ENCODE data around the gene ICAM1. TPM values are rescaled to one million over a fixed set of nuclear protein-coding genes. Genes with fewer than 3 reads are reported as not detected.
A peak's percentile ranks its signal among the peaks of the same experiment; 100 is the strongest.

ICAM1 gene
- total RNA-seq, 1 donor from 2014 or later = not detected

- TF ChIP-seq CTCF (IDR thresholded peaks at IDR 0.05; ENCODE audit: partially characterized antibody, unreplicated experiment) = no peak
- H3K27ac Mint-ChIP-seq (ENCODE audit: unreplicated experiment) = no peak overlapping the region
- H3K9me3 Mint-ChIP-seq (ENCODE audit: unreplicated experiment) = peaks cover 7% of the 10 kb centered on the region
- peaks cover 5% of the 10 kb centered on the region for H3K4me1 Mint-ChIP-seq (ENCODE audit: low read depth, unreplicated experiment)
- no peak for DNase-seq
- no peaks in the 10 kb centered on the region for H3K36me3 Mint-ChIP-seq (ENCODE audit: unreplicated experiment)
- H3K27me3 Mint-ChIP-seq (ENCODE audit: unreplicated experiment) = peaks cover 9% of the 10 kb centered on the region
- H3K4me3 Mint-ChIP-seq (ENCODE audit: unreplicated experiment) = no peak overlapping the region
These were observed 48.1 kb downstream of the ICAM1 start for GRCh38 chr19:10318807-10319682.

DNA sequence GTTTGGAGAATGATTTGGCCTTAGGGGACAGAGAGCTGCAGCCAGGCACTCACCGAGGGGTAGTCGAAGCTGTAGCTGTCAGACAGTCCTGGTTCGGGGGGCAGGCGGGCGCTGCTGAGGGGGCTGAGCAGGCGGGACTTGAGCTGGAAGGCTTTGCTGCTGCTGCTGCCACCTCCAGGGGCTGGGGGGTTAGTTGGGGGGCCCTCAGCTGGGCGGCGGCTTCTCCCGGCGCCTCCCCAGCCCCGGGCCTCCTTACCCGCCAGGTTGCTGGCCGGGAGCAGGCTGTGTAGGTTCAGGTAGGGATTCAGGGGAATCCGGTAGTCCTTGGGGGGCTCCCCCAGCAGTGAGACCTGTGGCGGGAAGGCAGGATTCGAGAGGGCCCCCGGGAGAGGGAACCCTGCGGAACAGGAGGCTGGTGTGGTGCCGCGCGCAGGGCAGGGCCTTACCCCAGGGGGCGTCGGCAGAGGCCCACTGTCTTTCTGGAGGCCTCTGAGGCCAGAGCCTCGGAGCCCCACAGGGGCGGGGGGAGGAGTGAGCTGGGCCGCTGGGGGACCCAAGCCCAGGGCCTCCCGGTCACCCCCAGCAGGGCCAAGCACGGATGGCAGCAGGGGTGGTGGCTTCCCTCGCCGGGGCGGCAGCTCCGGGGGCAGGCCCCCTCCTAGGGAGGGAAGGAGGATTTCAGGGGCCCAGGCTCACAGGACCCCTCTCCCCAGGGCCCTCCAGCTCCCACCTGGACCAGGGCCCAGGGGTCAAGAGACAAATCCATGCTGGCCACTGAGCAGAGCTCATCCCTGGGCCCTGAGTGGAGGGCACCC is 49.9 kb downstream of the ICAM1 start:
- no peak for DNase-seq
- Mint-ChIP-seq H3K36me3 (ENCODE audit: unreplicated experiment) (no peaks in the 10 kb centered on the region), H3K27me3 (ENCODE audit: unreplicated experiment) (peaks cover 11% of the 10 kb centered on the region), H3K4me3 (ENCODE audit: unreplicated experiment) (no peak overlapping the region), H3K4me1 (ENCODE audit: low read depth, unreplicated experiment) (peaks cover 5% of the 10 kb centered on the region), H3K9me3 (ENCODE audit: unreplicated experiment) (peaks cover 4% of the 10 kb centered on the region), H3K27ac (ENCODE audit: unreplicated experiment) (no peak overlapping the region)
- TF ChIP-seq CTCF (IDR thresholded peaks at IDR 0.05; ENCODE audit: partially characterized antibody, unreplicated experiment) = no peak

DNA sequence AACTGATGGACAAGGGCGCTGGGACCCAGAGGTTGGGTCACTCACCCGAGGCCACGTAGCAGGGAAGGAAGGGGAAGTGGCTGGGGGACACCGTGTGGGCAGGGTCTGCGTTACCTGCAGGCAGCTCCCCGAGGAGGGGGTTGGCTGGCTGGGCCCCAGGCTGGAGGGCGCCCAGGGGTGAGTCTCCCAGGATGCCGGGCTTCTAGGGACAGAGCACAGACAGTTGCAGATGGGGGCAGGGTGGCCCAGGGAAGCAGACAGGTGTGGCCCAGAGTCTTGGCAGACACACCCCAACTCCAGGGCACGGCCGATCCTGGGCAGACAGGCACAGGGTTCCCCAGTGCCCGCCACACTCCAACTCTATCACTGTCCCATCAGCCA is 50.5 kb downstream of the ICAM1 start:
- no peak overlapping the region for H3K4me3 Mint-ChIP-seq (ENCODE audit: unreplicated experiment)
- TF ChIP-seq CTCF (IDR thresholded peaks at IDR 0.05; ENCODE audit: partially characterized antibody, unreplicated experiment) = no peak
- H3K9me3 Mint-ChIP-seq (ENCODE audit: unreplicated experiment) = peaks cover 1% of the 10 kb centered on the region
- H3K27ac Mint-ChIP-seq (ENCODE audit: unreplicated experiment) = no peak overlapping the region
- no peaks in the 10 kb centered on the region for H3K4me1 Mint-ChIP-seq (ENCODE audit: low read depth, unreplicated experiment)
- no peak for DNase-seq
- H3K36me3 Mint-ChIP-seq (ENCODE audit: unreplicated experiment) = no peaks in the 10 kb centered on the region
- peaks cover 9% of the 10 kb centered on the region for H3K27me3 Mint-ChIP-seq (ENCODE audit: unreplicated experiment)

DNA sequence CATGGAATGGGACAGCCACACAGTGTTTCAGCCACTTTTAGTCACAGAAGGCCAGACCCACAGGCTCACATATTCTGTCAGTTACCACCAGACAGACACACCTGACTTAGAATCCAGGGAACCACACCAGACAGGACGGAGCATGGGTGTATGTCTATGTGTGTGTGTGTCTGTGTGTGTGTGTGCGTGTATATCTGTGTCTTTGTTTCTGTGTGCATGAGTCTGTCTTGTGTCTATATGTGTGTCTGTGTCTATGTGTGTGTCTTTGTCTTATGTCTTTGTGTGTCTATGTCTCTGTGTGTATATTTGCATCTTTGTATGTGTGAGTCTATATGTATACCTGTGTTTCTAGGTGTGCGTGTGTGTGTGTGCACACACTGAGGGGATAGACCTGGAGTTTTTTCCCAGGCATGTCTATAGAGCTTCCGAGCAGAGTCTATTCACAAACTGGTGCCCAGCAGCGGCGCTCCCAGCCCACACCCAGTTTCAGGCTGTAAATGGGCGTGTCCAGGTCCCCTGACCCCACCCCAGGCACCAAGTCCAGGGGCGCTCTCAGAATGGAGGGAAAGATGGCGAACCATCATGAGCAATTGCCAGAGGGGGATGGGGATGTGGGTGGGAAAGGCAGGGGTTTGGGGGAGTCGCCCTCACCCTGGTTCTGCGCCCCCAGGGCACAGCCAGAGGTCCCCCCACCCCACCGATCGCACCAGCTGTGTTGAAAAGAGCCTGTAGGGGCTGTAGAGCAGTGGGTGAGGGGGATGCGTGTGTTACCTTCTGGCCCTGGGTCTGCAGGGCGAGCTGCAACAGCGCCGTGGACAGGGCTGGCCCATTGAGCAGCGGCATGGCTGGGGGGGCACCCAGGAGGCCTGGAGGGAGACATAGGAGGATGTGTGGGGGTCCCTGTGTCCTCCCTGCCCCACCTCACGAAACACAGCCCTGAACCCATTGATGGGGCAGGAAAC is 51.2 kb downstream of the ICAM1 start:
- Mint-ChIP-seq H3K27ac (ENCODE audit: unreplicated experiment) (peak overlapping the region; percentile 3), H3K4me1 (ENCODE audit: low read depth, unreplicated experiment) (no peaks in the 10 kb centered on the region), H3K36me3 (ENCODE audit: unreplicated experiment) (no peaks in the 10 kb centered on the region), H3K4me3 (ENCODE audit: unreplicated experiment) (no peak overlapping the region), H3K9me3 (ENCODE audit: unreplicated experiment) (peaks cover 1% of the 10 kb centered on the region), H3K27me3 (ENCODE audit: unreplicated experiment) (peaks cover 9% of the 10 kb centered on the region)
- TF ChIP-seq CTCF (IDR thresholded peaks at IDR 0.05; ENCODE audit: partially characterized antibody, unreplicated experiment) = no peak
- DNase-seq = no peak
